ENCODE data around the gene OR52B2.

The OR52B2 gene

DNA sequence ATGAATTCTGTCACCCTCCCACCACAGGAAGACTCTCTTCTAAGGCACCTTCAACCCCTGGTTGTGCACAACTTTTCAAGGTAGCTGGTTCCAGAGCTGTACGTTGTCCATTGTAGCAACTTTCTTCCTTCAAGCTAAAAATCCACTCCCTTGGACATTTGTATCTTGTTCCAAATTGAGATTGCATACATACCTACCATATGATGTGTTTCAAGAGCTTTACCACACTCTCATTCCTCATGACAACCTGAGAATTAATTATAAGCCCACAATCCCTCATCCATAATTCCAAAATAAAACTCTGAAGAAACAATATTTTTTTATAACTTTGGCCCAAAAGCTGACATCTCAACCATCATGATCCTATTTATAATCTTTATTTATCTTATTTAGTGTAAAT, 31.9 kb upstream of the OR52B2 start (continued):
- TF ChIP-seq, protein P1, sequence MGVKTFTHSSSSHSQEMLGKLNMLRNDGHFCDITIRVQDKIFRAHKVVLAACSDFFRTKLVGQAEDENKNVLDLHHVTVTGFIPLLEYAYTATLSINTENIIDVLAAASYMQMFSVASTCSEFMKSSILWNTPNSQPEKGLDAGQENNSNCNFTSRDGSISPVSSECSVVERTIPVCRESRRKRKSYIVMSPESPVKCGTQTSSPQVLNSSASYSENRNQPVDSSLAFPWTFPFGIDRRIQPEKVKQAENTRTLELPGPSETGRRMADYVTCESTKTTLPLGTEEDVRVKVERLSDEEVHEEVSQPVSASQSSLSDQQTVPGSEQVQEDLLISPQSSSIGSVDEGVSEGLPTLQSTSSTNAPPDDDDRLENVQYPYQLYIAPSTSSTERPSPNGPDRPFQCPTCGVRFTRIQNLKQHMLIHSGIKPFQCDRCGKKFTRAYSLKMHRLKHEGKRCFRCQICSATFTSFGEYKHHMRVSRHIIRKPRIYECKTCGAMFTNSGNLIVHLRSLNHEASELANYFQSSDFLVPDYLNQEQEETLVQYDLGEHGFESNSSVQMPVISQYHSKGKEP (tag by site-specific recombination; IDR thresholded peaks at IDR 0.05) = no peak

DNA sequence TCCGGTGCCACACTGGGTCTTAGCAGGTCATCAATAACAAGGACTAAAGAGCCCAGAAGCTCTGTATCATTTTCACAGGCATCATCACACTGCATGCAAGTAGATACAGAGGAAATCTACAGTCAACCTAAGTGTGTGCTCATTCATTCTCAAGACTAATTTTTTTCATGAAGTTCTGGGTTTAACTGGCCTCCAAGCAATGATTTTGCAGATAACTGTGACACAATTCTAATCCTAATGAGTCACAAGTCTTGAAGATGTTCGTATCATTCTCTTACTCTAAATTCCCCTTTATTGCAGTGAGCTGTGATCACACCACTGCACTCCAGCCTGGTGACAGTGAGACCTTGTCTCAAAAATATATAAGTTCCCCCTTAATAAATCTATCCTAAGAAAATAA, 31.4 kb upstream of the OR52B2 start:
- Histone ChIP-seq H3K4me1 (ENCODE audit: control insufficient read depth, insufficient read depth, low read length) (no peaks in the 10 kb centered on the region), H3K4me3 (ENCODE audit: low read depth, low read length) (no peak overlapping the region), H3K27ac (ENCODE audit: extremely low read depth, low read depth, low read length) (no peak overlapping the region), H3K36me3 (ENCODE audit: control insufficient read depth in 2 of 2, insufficient read depth in 1 of 2, low read length in 2 of 2) (peaks cover 0 to 17% of the 10 kb centered on the region in 2 experiments; a peak in 1 of 3 replicates), H3K9me3 (ENCODE audit: control insufficient read depth, insufficient read depth, low read depth, low read length) (no peaks in the 10 kb centered on the region)
- CTCF ChIA-PET = no interaction called here
- TF ChIP-seq, protein P2, sequence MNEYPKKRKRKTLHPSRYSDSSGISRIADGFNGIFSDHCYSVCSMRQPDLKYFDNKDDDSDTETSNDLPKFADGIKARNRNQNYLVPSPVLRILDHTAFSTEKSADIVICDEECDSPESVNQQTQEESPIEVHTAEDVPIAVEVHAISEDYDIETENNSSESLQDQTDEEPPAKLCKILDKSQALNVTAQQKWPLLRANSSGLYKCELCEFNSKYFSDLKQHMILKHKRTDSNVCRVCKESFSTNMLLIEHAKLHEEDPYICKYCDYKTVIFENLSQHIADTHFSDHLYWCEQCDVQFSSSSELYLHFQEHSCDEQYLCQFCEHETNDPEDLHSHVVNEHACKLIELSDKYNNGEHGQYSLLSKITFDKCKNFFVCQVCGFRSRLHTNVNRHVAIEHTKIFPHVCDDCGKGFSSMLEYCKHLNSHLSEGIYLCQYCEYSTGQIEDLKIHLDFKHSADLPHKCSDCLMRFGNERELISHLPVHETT (tag by site-specific recombination; IDR thresholded peaks at IDR 0.05) = no peak
- TF ChIP-seq SCRT2 (tag by site-specific recombination; IDR thresholded peaks at IDR 0.05) = no peak
- TF ChIP-seq, protein P3, sequence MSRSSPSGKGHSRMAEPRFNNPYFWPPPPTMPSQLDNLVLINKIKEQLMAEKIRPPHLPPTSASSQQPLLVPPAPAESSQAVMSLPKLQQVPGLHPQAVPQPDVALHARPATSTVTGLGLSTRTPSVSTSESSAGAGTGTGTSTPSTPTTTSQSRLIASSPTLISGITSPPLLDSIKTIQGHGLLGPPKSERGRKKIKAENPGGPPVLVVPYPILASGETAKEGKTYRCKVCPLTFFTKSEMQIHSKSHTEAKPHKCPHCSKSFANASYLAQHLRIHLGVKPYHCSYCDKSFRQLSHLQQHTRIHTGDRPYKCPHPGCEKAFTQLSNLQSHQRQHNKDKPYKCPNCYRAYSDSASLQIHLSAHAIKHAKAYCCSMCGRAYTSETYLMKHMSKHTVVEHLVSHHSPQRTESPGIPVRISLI (tag by site-specific recombination; IDR thresholded peaks at IDR 0.05) = no peak
- POLR2A ChIA-PET = no interaction called here

DNA sequence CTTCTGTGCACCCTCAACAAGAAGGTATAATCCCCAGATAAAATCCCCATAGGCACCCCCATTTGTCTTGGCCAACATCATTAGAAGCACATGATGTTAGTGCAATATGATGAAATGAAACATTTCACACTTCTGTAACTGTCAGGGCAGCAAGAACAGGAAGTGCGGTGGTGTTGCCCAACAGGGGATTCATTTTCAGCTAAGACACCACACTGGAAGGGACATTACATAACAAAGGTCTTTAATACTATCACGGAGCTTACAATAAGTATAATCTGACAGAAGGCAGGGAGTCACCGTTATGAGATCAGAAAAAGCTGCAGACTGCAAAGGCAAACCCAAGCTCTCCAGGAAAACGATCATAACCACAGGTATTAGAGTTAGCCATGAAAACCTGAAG, 30.8 kb upstream of the OR52B2 start:
- no peaks in the 10 kb centered on the region for H3K4me1 ChIP-seq (ENCODE audit: control insufficient read depth, insufficient read depth, low read length)
- POLR2A ChIA-PET = no interaction called here
- H3K4me3 ChIP-seq (ENCODE audit: low read depth, low read length) = no peak overlapping the region
- CTCF ChIA-PET = no interaction called here
- peaks cover 0 to 13% of the 10 kb centered on the region in 2 experiments; a peak in 1 of 3 replicates for H3K36me3 ChIP-seq (ENCODE audit: control insufficient read depth in 2 of 2, insufficient read depth in 1 of 2, low read length in 2 of 2)
- H3K9me3 ChIP-seq (ENCODE audit: control insufficient read depth, insufficient read depth, low read depth, low read length) = no peaks in the 10 kb centered on the region
- H3K27ac ChIP-seq (ENCODE audit: extremely low read depth, low read depth, low read length) = no peak overlapping the region
- TF ChIP-seq ZNF10 (tag by site-specific recombination; IDR thresholded peaks at IDR 0.05) (no peak), ZNF701 (tag by site-specific recombination; IDR thresholded peaks at IDR 0.05) (no peak), ZNF555 (tag by site-specific recombination; conservative IDR thresholded peaks at IDR 0.05) (no peak), ZBTB20 (tag by site-specific recombination; IDR thresholded peaks at IDR 0.05) (no peak), ZNF404 (tag by site-specific recombination; IDR thresholded peaks at IDR 0.05) (no peak)
- TF ChIP-seq, protein P4, sequence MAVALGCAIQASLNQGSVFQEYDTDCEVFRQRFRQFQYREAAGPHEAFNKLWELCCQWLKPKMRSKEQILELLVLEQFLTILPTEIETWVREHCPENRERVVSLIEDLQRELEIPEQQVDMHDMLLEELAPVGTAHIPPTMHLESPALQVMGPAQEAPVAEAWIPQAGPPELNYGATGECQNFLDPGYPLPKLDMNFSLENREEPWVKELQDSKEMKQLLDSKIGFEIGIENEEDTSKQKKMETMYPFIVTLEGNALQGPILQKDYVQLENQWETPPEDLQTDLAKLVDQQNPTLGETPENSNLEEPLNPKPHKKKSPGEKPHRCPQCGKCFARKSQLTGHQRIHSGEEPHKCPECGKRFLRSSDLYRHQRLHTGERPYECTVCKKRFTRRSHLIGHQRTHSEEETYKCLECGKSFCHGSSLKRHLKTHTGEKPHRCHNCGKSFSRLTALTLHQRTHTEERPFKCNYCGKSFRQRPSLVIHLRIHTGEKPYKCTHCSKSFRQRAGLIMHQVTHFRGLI (tag by site-specific recombination; IDR thresholded peaks at IDR 0.05) = no peak
- TF ChIP-seq, protein P5, sequence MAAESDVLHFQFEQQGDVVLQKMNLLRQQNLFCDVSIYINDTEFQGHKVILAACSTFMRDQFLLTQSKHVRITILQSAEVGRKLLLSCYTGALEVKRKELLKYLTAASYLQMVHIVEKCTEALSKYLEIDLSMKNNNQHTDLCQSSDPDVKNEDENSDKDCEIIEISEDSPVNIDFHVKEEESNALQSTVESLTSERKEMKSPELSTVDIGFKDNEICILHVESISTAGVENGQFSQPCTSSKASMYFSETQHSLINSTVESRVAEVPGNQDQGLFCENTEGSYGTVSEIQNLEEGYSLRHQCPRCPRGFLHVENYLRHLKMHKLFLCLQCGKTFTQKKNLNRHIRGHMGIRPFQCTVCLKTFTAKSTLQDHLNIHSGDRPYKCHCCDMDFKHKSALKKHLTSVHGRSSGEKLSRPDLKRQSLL (tag by site-specific recombination; IDR thresholded peaks at IDR 0.05) = no peak
- TF ChIP-seq, protein P6, sequence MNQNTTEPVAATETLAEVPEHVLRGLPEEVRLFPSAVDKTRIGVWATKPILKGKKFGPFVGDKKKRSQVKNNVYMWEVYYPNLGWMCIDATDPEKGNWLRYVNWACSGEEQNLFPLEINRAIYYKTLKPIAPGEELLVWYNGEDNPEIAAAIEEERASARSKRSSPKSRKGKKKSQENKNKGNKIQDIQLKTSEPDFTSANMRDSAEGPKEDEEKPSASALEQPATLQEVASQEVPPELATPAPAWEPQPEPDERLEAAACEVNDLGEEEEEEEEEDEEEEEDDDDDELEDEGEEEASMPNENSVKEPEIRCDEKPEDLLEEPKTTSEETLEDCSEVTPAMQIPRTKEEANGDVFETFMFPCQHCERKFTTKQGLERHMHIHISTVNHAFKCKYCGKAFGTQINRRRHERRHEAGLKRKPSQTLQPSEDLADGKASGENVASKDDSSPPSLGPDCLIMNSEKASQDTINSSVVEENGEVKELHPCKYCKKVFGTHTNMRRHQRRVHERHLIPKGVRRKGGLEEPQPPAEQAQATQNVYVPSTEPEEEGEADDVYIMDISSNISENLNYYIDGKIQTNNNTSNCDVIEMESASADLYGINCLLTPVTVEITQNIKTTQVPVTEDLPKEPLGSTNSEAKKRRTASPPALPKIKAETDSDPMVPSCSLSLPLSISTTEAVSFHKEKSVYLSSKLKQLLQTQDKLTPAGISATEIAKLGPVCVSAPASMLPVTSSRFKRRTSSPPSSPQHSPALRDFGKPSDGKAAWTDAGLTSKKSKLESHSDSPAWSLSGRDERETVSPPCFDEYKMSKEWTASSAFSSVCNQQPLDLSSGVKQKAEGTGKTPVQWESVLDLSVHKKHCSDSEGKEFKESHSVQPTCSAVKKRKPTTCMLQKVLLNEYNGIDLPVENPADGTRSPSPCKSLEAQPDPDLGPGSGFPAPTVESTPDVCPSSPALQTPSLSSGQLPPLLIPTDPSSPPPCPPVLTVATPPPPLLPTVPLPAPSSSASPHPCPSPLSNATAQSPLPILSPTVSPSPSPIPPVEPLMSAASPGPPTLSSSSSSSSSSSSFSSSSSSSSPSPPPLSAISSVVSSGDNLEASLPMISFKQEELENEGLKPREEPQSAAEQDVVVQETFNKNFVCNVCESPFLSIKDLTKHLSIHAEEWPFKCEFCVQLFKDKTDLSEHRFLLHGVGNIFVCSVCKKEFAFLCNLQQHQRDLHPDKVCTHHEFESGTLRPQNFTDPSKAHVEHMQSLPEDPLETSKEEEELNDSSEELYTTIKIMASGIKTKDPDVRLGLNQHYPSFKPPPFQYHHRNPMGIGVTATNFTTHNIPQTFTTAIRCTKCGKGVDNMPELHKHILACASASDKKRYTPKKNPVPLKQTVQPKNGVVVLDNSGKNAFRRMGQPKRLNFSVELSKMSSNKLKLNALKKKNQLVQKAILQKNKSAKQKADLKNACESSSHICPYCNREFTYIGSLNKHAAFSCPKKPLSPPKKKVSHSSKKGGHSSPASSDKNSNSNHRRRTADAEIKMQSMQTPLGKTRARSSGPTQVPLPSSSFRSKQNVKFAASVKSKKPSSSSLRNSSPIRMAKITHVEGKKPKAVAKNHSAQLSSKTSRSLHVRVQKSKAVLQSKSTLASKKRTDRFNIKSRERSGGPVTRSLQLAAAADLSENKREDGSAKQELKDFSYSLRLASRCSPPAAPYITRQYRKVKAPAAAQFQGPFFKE (tag by site-specific recombination; IDR thresholded peaks at IDR 0.05; ENCODE audit: borderline replicate concordance) = no peak
- TF ChIP-seq, protein P7, sequence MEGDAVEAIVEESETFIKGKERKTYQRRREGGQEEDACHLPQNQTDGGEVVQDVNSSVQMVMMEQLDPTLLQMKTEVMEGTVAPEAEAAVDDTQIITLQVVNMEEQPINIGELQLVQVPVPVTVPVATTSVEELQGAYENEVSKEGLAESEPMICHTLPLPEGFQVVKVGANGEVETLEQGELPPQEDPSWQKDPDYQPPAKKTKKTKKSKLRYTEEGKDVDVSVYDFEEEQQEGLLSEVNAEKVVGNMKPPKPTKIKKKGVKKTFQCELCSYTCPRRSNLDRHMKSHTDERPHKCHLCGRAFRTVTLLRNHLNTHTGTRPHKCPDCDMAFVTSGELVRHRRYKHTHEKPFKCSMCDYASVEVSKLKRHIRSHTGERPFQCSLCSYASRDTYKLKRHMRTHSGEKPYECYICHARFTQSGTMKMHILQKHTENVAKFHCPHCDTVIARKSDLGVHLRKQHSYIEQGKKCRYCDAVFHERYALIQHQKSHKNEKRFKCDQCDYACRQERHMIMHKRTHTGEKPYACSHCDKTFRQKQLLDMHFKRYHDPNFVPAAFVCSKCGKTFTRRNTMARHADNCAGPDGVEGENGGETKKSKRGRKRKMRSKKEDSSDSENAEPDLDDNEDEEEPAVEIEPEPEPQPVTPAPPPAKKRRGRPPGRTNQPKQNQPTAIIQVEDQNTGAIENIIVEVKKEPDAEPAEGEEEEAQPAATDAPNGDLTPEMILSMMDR (tag by site-specific recombination; IDR thresholded peaks at IDR 0.05) = no peak
- TF ChIP-seq, protein P8, sequence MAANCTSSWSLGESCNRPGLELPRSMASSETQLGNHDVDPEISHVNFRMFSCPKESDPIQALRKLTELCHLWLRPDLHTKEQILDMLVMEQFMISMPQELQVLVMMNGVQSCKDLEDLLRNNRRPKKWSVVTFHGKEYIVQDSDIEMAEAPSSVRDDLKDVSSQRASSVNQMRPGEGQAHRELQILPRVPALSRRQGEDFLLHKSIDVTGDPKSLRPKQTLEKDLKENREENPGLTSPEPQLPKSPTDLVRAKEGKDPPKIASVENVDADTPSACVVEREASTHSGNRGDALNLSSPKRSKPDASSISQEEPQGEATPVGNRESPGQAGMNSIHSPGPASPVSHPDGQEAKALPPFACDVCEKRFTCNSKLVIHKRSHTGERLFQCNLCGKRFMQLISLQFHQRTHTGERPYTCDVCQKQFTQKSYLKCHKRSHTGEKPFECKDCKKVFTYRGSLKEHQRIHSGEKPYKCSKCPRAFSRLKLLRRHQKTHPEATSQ (tag by site-specific recombination; IDR thresholded peaks at IDR 0.05) = no peak
